ENCODE data around the gene PRKAG2.

Gene PRKAG2

DNA sequence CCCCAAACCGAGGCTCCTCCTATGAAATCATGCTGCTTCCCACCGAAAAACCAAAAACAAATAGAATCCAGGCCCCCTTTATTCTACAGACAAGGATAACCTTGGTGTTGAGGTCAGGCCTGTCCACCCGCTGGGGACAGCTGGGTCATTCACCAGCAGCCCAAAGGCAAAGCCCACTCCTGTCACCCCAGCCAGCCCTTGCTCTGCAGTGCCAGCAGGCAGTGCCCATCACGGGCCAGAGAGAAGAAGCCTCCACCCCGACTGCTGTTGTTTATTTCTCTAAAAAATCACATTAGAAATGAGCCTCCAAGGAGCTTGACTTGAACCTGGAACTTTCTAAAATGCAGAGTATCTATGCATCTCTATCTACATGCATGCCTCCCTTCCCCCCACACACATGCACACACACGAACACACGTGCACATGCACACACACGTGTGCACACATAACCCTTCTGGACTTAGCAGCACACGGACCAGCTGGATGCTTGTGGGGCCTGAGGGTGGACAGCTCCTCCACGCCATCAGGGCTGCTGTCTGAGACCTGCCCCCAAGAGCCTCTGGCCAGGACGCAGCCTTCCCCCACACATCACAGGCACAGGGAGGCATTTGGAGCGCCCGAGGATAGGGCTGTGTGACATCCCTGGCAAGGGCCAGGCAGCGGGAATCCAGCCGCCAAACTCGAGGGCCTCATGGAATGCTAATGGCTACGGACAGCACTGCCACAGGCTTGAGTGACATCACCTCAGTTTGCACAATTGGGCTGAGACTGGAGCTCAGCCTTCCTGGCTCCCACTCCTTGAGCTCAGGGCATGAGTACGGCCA lies 22.8 kb downstream of the PRKAG2 start:
- Histone ChIP-seq H3K27me3 (no peaks in the 10 kb centered on the region), H3K9me3 (no peaks in the 10 kb centered on the region), H3K36me3 (no peaks in the 10 kb centered on the region), H3K4me3 (ENCODE audit: low read depth, low read length) (no peak overlapping the region), H3K4me1 (no peaks in the 10 kb centered on the region)
- DNase-seq, result no peak
- TF ChIP-seq, protein P1, sequence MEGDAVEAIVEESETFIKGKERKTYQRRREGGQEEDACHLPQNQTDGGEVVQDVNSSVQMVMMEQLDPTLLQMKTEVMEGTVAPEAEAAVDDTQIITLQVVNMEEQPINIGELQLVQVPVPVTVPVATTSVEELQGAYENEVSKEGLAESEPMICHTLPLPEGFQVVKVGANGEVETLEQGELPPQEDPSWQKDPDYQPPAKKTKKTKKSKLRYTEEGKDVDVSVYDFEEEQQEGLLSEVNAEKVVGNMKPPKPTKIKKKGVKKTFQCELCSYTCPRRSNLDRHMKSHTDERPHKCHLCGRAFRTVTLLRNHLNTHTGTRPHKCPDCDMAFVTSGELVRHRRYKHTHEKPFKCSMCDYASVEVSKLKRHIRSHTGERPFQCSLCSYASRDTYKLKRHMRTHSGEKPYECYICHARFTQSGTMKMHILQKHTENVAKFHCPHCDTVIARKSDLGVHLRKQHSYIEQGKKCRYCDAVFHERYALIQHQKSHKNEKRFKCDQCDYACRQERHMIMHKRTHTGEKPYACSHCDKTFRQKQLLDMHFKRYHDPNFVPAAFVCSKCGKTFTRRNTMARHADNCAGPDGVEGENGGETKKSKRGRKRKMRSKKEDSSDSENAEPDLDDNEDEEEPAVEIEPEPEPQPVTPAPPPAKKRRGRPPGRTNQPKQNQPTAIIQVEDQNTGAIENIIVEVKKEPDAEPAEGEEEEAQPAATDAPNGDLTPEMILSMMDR (IDR thresholded peaks at IDR 0.05; ENCODE audit: low read depth, low read length), result no peak

DNA sequence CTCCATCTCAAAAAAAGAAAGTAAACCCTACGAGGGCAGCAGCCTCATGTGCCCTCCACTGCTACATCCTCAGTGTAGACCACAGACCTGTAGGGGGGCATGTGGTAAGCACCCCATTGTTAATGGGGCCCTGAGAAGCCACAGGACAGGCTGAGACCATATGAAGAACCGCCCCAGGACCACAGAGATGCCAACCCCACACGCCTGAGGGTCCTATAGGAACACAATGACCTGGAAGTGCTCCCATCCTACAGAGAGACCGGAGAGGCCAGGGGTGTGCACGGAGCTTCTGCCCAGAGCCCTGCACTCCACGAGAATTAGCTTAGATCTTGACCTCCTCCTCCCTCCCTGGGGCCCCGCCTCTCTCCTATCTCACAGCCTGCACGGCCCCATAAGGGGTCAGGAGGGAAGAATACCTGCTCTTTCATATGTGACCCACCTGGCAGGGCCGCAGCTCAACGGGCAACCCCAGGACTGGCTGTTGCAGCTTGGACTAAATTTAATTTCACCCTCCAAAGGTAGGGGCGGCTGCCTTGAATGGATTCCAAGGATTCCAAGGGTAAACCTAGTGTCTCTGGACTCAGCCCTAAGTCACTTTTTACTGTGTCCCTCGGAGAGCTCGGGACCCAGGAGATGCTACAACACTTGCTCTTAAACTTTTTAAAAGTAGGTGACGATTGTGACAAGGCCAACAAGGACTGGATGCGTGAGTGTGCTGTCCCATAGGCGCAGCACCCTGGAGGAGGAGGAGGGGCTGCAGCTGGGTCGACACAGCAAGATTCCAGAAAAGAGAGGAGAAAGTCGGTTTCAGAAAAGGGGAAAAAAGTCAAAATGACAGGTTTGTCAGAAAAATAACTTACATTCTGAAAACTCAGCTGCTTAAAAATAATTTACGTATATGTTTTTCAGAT lies 24.2 kb downstream of the PRKAG2 start:
- Histone ChIP-seq H3K9me3 (no peaks in the 10 kb centered on the region), H3K4me3 (ENCODE audit: low read depth, low read length) (no peak overlapping the region), H3K27me3 (no peaks in the 10 kb centered on the region), H3K4me1 (no peaks in the 10 kb centered on the region), H3K36me3 (no peaks in the 10 kb centered on the region)
- DNase-seq, result no peak
- TF ChIP-seq, protein P1 (IDR thresholded peaks at IDR 0.05; ENCODE audit: low read depth, low read length), result no peak

DNA sequence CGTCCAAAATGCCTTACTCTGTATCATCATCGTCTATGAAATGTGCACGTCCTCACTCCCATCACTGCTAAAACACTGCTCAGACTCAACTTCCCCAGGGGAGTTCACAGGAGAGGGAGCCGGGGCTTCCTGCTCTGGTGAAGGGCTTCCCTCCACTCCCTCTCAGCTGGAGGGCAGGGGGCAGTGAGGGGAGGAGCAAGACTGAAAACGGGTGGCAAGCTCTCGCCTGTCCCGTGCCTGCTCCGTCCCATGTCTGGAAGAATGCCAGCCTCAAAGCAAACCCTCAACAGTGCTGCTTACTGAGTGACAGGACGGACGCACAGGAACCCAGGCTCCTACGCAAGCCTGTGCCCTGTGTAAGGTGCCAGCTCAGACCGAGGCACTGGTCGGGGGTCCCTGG lies 25.1 kb downstream of the PRKAG2 start:
- Histone ChIP-seq H3K36me3 (no peaks in the 10 kb centered on the region), H3K9me3 (no peaks in the 10 kb centered on the region), H3K4me3 (ENCODE audit: low read depth, low read length) (no peak overlapping the region), H3K27me3 (no peaks in the 10 kb centered on the region), H3K4me1 (no peaks in the 10 kb centered on the region)
- no peak for DNase-seq
- TF ChIP-seq, protein P1 (IDR thresholded peaks at IDR 0.05; ENCODE audit: low read depth, low read length), result no peak

DNA sequence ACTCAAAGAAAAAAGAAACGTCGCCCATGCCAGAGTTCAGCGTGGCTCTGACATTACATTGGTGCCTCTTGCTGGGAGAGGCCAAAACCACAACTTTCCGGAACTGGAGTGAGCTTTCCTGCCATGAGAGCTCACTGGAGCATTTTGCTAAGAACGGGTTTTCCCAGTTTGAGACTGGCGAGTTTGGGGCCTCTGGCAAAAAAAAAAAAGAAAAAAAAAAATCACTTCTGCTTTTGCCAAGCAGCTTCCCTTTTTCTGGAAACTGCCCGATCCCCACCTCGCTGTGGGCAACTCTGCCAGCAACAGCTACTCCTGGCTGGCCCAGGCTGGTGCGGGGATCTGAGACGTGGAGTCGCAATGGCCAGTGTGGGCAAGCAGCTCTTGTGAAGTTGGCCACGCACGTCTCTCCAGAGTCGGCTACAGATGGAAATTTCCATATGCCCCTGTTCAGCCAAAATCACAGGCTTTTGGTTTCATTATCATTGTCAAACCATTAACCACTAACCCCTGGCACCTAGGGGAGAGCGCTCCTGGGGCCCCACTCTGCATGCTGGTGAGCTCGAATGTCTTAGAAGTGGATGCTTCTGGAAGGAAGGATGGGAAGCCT lies 25.7 kb downstream of the PRKAG2 start:
- Histone ChIP-seq H3K4me1 (no peaks in the 10 kb centered on the region), H3K4me3 (ENCODE audit: low read depth, low read length) (no peak overlapping the region), H3K27me3 (no peaks in the 10 kb centered on the region), H3K9me3 (no peaks in the 10 kb centered on the region), H3K36me3 (no peaks in the 10 kb centered on the region)
- TF ChIP-seq, protein P1 (IDR thresholded peaks at IDR 0.05; ENCODE audit: low read depth, low read length), result no peak
- DNase-seq, result no peak

DNA sequence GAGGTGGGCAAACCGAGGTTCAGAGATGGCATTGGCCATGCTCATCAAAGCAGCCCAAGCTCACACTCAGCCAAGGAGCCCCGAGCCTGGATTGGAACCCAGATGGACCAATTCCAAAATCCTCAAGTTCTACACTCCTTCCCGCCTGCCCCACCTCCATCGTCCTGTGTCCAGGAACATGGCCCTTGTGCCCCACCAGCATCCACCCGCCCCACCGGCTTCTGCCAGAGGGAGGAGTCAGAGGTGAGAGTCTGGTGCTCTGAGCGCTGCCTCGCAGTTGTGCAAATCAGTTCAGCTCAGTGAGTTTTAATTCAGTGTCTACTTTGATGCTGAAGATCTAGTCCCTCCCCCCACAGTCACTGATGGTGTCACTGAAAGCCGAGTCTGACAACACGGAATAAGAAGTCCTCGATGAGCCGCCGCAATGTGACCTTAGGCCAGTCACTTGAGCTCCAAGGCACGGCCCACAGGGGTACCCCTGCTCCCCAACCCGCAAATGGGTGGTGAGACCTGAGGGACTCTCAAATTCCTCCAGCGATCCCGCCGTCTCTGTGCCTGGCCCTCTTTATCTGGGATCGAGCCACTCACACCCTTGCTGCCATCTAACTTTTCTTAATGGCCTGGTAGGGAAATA lies 26.3 kb downstream of the PRKAG2 start:
- TF ChIP-seq, protein P1 (IDR thresholded peaks at IDR 0.05; ENCODE audit: low read depth, low read length), result no peak
- Histone ChIP-seq H3K36me3 (no peaks in the 10 kb centered on the region), H3K9me3 (no peaks in the 10 kb centered on the region), H3K4me3 (ENCODE audit: low read depth, low read length) (no peak overlapping the region), H3K27me3 (no peaks in the 10 kb centered on the region), H3K4me1 (no peaks in the 10 kb centered on the region)
- no peak for DNase-seq

Measured in BE2C (cell line).